A673 (cell line): Measurements from ENCODE around the gene ODAD4.

Experiments
- EZH2 ChIP-seq: fragments of 200-600 bp; sonication (generic); IDR thresholded peaks from 2 replicates; pipeline ENCODE4 v1.6.1; 2017; ENCODE audit warnings: borderline replicate concordance, low read depth, mild to moderate bottlenecking, mixed read lengths, antibody characterized with exemption, low read length; ENCODE audit not compliant: poor library complexity, severe bottlenecking
- TF ChIP-seq, protein P1 (sequence below): fragments of 300-800, 200-600 bp; sonication (generic); conservative IDR thresholded peaks from 2 replicates; pipeline ENCODE4 v1.5.1; 2017; ENCODE audit warnings: low read depth, mild to moderate bottlenecking, antibody characterized with exemption, low read length, moderate library complexity, mixed read lengths

DNA sequence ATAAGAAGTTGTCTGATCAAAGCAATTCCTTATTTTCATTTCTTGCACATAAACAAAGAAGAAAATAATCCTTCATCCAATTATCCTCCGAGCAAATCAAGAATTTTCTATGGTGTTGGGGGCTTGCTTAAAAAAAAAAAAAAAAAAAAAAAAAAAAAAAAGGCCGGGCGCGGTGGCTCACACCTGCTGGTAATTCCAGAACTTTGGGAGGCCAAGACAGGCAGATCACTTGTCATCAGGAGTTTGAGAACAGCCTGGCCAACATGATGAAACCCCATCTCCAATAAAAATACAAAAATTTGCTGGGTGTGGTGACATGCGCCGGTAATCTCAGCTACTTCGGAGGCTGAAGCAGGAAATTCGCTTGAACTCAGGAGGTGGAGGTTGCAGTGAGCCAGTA is 55.5 kb downstream of the ODAD4 start:
- TF ChIP-seq, protein P1, sequence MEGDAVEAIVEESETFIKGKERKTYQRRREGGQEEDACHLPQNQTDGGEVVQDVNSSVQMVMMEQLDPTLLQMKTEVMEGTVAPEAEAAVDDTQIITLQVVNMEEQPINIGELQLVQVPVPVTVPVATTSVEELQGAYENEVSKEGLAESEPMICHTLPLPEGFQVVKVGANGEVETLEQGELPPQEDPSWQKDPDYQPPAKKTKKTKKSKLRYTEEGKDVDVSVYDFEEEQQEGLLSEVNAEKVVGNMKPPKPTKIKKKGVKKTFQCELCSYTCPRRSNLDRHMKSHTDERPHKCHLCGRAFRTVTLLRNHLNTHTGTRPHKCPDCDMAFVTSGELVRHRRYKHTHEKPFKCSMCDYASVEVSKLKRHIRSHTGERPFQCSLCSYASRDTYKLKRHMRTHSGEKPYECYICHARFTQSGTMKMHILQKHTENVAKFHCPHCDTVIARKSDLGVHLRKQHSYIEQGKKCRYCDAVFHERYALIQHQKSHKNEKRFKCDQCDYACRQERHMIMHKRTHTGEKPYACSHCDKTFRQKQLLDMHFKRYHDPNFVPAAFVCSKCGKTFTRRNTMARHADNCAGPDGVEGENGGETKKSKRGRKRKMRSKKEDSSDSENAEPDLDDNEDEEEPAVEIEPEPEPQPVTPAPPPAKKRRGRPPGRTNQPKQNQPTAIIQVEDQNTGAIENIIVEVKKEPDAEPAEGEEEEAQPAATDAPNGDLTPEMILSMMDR, result no peak
- TF ChIP-seq EZH2, result no peak
